Prostate gland (tissue), 2 donors: Measurements from ENCODE around the gene PASK. TPM values are rescaled to one million over a fixed set of nuclear protein-coding genes. Genes with fewer than 3 reads are reported as not detected.

Experiments used
- DNase-seq: peaks from one replicate; pipeline ENCODE4 v3.0.0-alpha.2; 2019; ENCODE audit warnings: low spot score
- H3K27ac ChIP-seq, 2 donors: fragments of 200-600 bp; sonication (generic); 2 replicates each; pipeline ENCODE4 v1.5.1; 2017 to 2019
- H3K27me3 ChIP-seq: fragments of 200-600 bp; sonication (generic); replicated peaks from 2 replicates; pipeline ENCODE4 v1.5.1; 2019; ENCODE audit not compliant: insufficient read depth
- H3K36me3 ChIP-seq, 2 donors: fragments of 200-600 bp; sonication (generic); 1 replicate in 1 of 2; 2 replicates in 1 of 2; pipeline versions ENCODE4 v1.5.1 to v1.8.1; 2017 to 2019
- H3K4me1 ChIP-seq: fragments of 200-600 bp; sonication (generic); replicated peaks from 2 replicates; pipeline ENCODE4 v1.5.1; 2019
- H3K4me3 ChIP-seq, 2 donors: fragments of 200-600 bp; sonication (generic); 2 replicates each; pipeline ENCODE4 v1.5.1; 2017 to 2019
- H3K9me3 ChIP-seq: fragments of 200-600 bp; sonication (generic); 2 replicates; pipeline ENCODE4 v1.5.1; 2017
- CTCF ChIP-seq, 4 experiments: fragments of 200-600 bp in 2 of 4; fragments of 450-650 bp in 2 of 4; sonication (generic) in 2 of 4; IDR thresholded peaks; 1 replicate in 3 of 4; 2 replicates in 1 of 4; pipeline ENCODE4 v1.5.1; 2016 to 2019; ENCODE audit warnings: antibody characterized with exemption in 4 of 4, mild to moderate bottlenecking in 2 of 4, moderate library complexity in 2 of 4
- POLR2A ChIP-seq: fragments of 450-650 bp; IDR thresholded peaks from one replicate; pipeline ENCODE4 v1.6.1; 2016; ENCODE audit warnings: antibody characterized with exemption, mild to moderate bottlenecking
- POLR2AphosphoS5 ChIP-seq: sonication (generic); formaldehyde crosslinking; IDR thresholded peaks from one replicate; pipeline ENCODE4 v1.6.1; 2017; ENCODE audit warnings: antibody characterized with exemption
- WGBS: methylation state at CpG from one replicate; pipeline ENCODE4 v1.1.5; 2018; 5-methylcytosine and 5-hydroxymethylcytosine counted together
- intact Hi-C: fragments of 100-400 bp; cut with DNase I; formaldehyde crosslinking; loops from one replicate; pipeline ENCODE4 v1.14.2; 2022
- total RNA-seq, 2 donors: library from RNA; depleted of rRNA; stranded (reverse); fragments of >200 nt; gene quantifications; one replicate each; pipeline ENCODE4 v1.1.0, GENCODE V29; 2016

PASK gene
- total RNA-seq, 2 donors from 2014 or later = 49.2 to 200 TPM

GRCh38 chr2:241071677-241072111 is 77.6 kb downstream of the PASK start:
- Histone ChIP-seq H3K27me3 (no peaks in the 10 kb centered on the region), H3K4me1 (no peaks in the 10 kb centered on the region), H3K27ac (no peak overlapping the region), H3K9me3 (no peaks in the 10 kb centered on the region), H3K36me3 (no peaks in the 10 kb centered on the region), H3K4me3 (no peak overlapping the region)
- intact Hi-C loops = no loop called here
- TF ChIP-seq CTCF (IDR thresholded peaks at IDR 0.05) (no peak), POLR2AphosphoS5 (no peak)
- WGBS = 85% methylated on average over 25 of the region's 25 CpGs
- DNase-seq = no peak

GRCh38 chr2:241070811-241071676 is 78.2 kb downstream of the PASK start:
- no peak overlapping the region for H3K4me3 ChIP-seq
- H3K9me3 ChIP-seq = no peaks in the 10 kb centered on the region
- no peak overlapping the region for H3K27ac ChIP-seq
- no peak for DNase-seq
- intact Hi-C loops = no loop called here
- H3K27me3 ChIP-seq = no peaks in the 10 kb centered on the region
- H3K36me3 ChIP-seq = no peaks in the 10 kb centered on the region
- TF ChIP-seq POLR2AphosphoS5 = no peak
- no peak for TF ChIP-seq POLR2A
- 83% methylated on average over 26 of the region's 31 CpGs for WGBS
- H3K4me1 ChIP-seq = no peaks in the 10 kb centered on the region

- no peak for TF ChIP-seq POLR2AphosphoS5
- no peak for TF ChIP-seq POLR2A
- TF ChIP-seq CTCF (IDR thresholded peaks at IDR 0.05) = no peak
- intact Hi-C loops = no loop called here
- Histone ChIP-seq H3K4me1 (no peaks in the 10 kb centered on the region), H3K27me3 (no peaks in the 10 kb centered on the region), H3K4me3 (no peak overlapping the region), H3K27ac (no peak overlapping the region), H3K9me3 (no peaks in the 10 kb centered on the region), H3K36me3 (no peaks in the 10 kb centered on the region)
- WGBS = 88% methylated on average over 13 of the region's 13 CpGs
- no peak for DNase-seq
Measured at GRCh38 chr2:241070361-241070760, 78.9 kb downstream of the PASK start.

- Histone ChIP-seq H3K9me3 (no peaks in the 10 kb centered on the region), H3K27me3 (no peaks in the 10 kb centered on the region), H3K36me3 (no peaks in the 10 kb centered on the region), H3K4me3 (no peak overlapping the region), H3K4me1 (no peaks in the 10 kb centered on the region), H3K27ac (no peak overlapping the region)
- 66% methylated on average over 25 of the region's 26 CpGs for WGBS
- intact Hi-C loops = no loop called here
- TF ChIP-seq POLR2AphosphoS5 = no peak
- TF ChIP-seq POLR2A = no peak
- no peak for TF ChIP-seq CTCF (IDR thresholded peaks at IDR 0.05)
- DNase-seq = no peak
Measured at GRCh38 chr2:241069821-241070281, 79.4 kb downstream of the PASK start.

- Histone ChIP-seq H3K9me3 (no peaks in the 10 kb centered on the region), H3K27ac (no peak overlapping the region), H3K4me3 (no peak overlapping the region), H3K4me1 (no peaks in the 10 kb centered on the region), H3K27me3 (no peaks in the 10 kb centered on the region), H3K36me3 (no peaks in the 10 kb centered on the region)
- WGBS = 93% methylated on average over 23 of the region's 28 CpGs
- no peak for DNase-seq
- TF ChIP-seq POLR2A (no peak), CTCF (IDR thresholded peaks at IDR 0.05) (no peak), POLR2AphosphoS5 (no peak)
- intact Hi-C loops = no loop called here
Measured at GRCh38 chr2:241068942-241069810, 80.1 kb downstream of the PASK start.
